Neutrophil (primary cell): Measurements from ENCODE around the gene FARSB.
"Not testable (repeated sequence)": the region's sequence is repeated elsewhere in the genome, so short reads cannot be mapped to it uniquely, and the experiment has no call there.

ENCODE experiments used
- H3K27ac ChIP-seq: fragments of 200-600 bp; sonication (generic); 2 replicates; pipeline ENCODE4 v1.5.1; 2016; ENCODE audit warnings: mild to moderate bottlenecking, moderate library complexity
- H3K27me3 ChIP-seq: fragments of 200-600 bp; sonication (generic); 2 replicates; pipeline ENCODE4 v1.6.0; 2016; ENCODE audit warnings: mild to moderate bottlenecking
- H3K36me3 ChIP-seq: fragments of 200-600 bp; sonication (generic); 2 replicates; pipeline ENCODE4 v1.5.1; 2017
- H3K4me1 ChIP-seq, 2 experiments: fragments of 200-600 bp in 1 of 2; sonication (generic) in 1 of 2; 1 replicate in 1 of 2; 2 replicates in 1 of 2; pipeline versions ENCODE4 v1.5.1 to v1.6.1; 2013 to 2016; ENCODE audit warnings: low read depth in 1 of 2, low read length in 1 of 2, mild to moderate bottlenecking in 1 of 2, moderate library complexity in 1 of 2; ENCODE audit not compliant: control insufficient read depth in 1 of 2, insufficient read depth in 1 of 2
- H3K4me3 ChIP-seq, 2 experiments: fragments of 200-600 bp in 1 of 2; sonication (generic) in 1 of 2; 1 replicate in 1 of 2; 2 replicates in 1 of 2; pipeline ENCODE4 v1.5.1; 2013 to 2016; ENCODE audit warnings: low read depth in 1 of 2, low read length in 1 of 2, mild to moderate bottlenecking in 1 of 2, moderate library complexity in 1 of 2
- H3K9me3 ChIP-seq: fragments of 200-600 bp; sonication (generic); 2 replicates; pipeline ENCODE4 v1.5.1; 2016
- TF ChIP-seq, protein P1 (sequence below): fragments of 200-600 bp; sonication (generic); IDR thresholded peaks from 2 replicates; pipeline ENCODE4 v1.5.1; 2016; ENCODE audit warnings: antibody characterized with exemption

Gene FARSB

GRCh38 chr2:222598611-222599010 lies 57.3 kb downstream of the FARSB start:
- no peak overlapping the region for H3K4me3 ChIP-seq
- no peaks in the 10 kb centered on the region for H3K27me3 ChIP-seq
- TF ChIP-seq, protein P1, sequence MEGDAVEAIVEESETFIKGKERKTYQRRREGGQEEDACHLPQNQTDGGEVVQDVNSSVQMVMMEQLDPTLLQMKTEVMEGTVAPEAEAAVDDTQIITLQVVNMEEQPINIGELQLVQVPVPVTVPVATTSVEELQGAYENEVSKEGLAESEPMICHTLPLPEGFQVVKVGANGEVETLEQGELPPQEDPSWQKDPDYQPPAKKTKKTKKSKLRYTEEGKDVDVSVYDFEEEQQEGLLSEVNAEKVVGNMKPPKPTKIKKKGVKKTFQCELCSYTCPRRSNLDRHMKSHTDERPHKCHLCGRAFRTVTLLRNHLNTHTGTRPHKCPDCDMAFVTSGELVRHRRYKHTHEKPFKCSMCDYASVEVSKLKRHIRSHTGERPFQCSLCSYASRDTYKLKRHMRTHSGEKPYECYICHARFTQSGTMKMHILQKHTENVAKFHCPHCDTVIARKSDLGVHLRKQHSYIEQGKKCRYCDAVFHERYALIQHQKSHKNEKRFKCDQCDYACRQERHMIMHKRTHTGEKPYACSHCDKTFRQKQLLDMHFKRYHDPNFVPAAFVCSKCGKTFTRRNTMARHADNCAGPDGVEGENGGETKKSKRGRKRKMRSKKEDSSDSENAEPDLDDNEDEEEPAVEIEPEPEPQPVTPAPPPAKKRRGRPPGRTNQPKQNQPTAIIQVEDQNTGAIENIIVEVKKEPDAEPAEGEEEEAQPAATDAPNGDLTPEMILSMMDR: no peak
- H3K9me3 ChIP-seq: no peaks in the 10 kb centered on the region
- no peaks in the 10 kb centered on the region for H3K4me1 ChIP-seq
- peaks cover 23% of the 10 kb centered on the region for H3K36me3 ChIP-seq
- H3K27ac ChIP-seq: no peak overlapping the region

GRCh38 chr2:222595581-222595980 lies 60.3 kb downstream of the FARSB start:
- H3K27me3 ChIP-seq: no peaks in the 10 kb centered on the region
- H3K9me3 ChIP-seq: no peaks in the 10 kb centered on the region
- H3K4me1 ChIP-seq: no peaks in the 10 kb centered on the region
- peaks cover 23% of the 10 kb centered on the region for H3K36me3 ChIP-seq
- TF ChIP-seq, protein P1: no peak
- no peak overlapping the region for H3K4me3 ChIP-seq
- H3K27ac ChIP-seq: no peak overlapping the region

DNA sequence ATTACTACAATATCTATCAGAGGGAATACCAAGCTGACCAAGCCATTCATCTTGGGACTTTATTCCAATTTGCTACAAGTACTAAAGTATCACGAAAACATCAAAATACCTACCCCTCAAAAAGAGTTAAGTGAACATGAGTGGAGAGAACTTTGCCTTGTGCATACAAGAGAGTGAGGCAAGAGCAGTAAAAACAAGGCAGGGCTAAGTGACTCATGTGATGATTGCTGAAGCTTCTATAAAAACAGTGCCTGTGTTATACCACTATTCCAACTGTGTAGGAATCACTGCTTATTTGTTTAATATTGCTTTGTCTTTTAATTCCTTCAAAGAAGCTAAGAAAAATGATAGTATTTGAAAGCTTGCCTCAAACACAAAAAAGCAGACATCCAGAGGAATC lies 61.2 kb downstream of the FARSB start:
- H3K27me3 ChIP-seq: no peaks in the 10 kb centered on the region
- no peaks in the 10 kb centered on the region for H3K9me3 ChIP-seq
- H3K4me1 ChIP-seq: no peaks in the 10 kb centered on the region
- H3K4me3 ChIP-seq: no peak overlapping the region
- H3K27ac ChIP-seq: no peak overlapping the region
- peaks cover 21% of the 10 kb centered on the region for H3K36me3 ChIP-seq
- TF ChIP-seq, protein P1: no peak

DNA sequence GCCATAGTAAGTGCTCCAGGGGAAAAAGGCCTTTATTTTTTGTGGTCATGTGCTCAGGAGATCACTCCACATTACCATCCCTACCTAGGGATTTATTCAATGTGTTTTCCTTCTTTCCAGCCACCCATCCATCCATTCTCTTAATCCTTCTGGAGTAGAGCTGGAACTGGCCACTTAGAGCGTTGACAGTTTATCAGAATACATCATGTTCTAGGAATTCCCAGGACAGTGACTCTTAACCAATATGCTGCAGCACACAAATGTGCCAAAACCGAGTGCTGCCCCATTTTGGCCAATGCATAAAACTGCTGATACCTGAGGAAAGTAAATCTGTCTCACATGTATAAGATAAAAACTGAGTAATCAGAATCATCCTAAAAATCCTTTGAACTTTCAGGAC lies 63.7 kb downstream of the FARSB start:
- Histone ChIP-seq H3K36me3 (peaks cover 7% of the 10 kb centered on the region), H3K27me3 (no peaks in the 10 kb centered on the region), H3K27ac (no peak overlapping the region), H3K4me3 (no peak overlapping the region), H3K4me1 (no peaks in the 10 kb centered on the region), H3K9me3 (no peaks in the 10 kb centered on the region)
- TF ChIP-seq, protein P1: no peak

- H3K27ac ChIP-seq: no peak overlapping the region
- no peaks in the 10 kb centered on the region for H3K4me1 ChIP-seq
- no peaks in the 10 kb centered on the region for H3K27me3 ChIP-seq
- TF ChIP-seq, protein P1: no peak
- H3K36me3 ChIP-seq: peaks cover 7% of the 10 kb centered on the region
- H3K4me3 ChIP-seq: no peak overlapping the region
- no peaks in the 10 kb centered on the region for H3K9me3 ChIP-seq
Measured at GRCh38 chr2:222591661-222592060, 64.2 kb downstream of the FARSB start.

DNA sequence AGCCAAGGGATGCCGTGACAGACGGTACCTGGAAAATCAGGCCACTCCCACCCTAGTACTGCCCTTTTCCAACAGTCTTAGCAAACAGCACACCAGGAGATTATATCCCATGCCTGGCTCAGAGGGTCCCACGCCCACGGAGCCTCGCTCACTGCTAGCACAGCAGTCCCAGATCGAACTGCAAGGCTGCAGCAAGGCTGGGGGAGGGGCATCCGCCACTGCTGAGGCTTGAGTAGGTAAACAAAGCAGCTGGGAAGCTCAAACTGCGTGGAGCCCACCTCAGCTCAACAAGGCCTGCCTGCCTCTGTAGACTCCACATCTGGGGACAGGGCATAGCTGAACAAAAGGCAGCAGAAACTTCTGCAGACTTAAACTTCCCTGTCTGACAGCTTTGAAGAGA lies 71.3 kb downstream of the FARSB start:
- H3K27me3 ChIP-seq, H3K36me3 ChIP-seq, H3K9me3 ChIP-seq, H3K27ac ChIP-seq, H3K4me3 ChIP-seq: not testable (repeated sequence)
- peaks cover 20 to 30% of the 10 kb centered on the region in 2 experiments for H3K4me1 ChIP-seq
